OCI-LY7 (cell line): ENCODE data around the gene AMBP. TPM values are rescaled to one million over a fixed set of nuclear protein-coding genes. Genes with fewer than 3 reads are reported as not detected.
"Not testable (repeated sequence)": the region's sequence is repeated elsewhere in the genome, so short reads cannot be mapped to it uniquely, and the experiment has no call there.

Source experiments
- BruUV-seq: library from RNA; stranded (reverse); fragments of 400-500 nt; replicated peaks from 2 replicates; lab custom pipeline; 2021; lab: Mats Ljungman, UMichigan
- CTCF ChIA-PET: fragments of 300-600 bp; sonication (Branson Sonifier 250); formaldehyde crosslinking; loops from one replicate; lab custom pipeline; 2022; ENCODE audit warnings: antibody characterized with exemption; ENCODE audit not compliant: unreplicated experiment; lab: Charles Lee
- POLR2A ChIA-PET: fragments of 300-600 bp; sonication (Branson Sonifier 250); formaldehyde crosslinking; loops from one replicate; lab custom pipeline; 2022; ENCODE audit warnings: antibody characterized with exemption; lab: Charles Lee
- DNase-seq: peaks from one replicate; pipeline ENCODE4 v3.0.0-alpha.2; 2015; ENCODE audit warnings: low spot score
- H2AFZ ChIP-seq: fragments of 200-600 bp; sonication (generic), shearing (Covaris generic); 2 replicates; pipeline ENCODE4 v1.6.1; 2014; ENCODE audit warnings: mild to moderate bottlenecking, antibody characterized with exemption, low read length, moderate library complexity
- H3K27ac ChIP-seq: fragments of 200-600 bp; sonication (generic); 2 replicates; pipeline ENCODE4 v1.5.1; 2014; ENCODE audit warnings: mixed run types, low read depth, mild to moderate bottlenecking, moderate library complexity, low read length, inconsistent platforms; ENCODE audit not compliant: poor library complexity, severe bottlenecking
- H3K36me3 ChIP-seq: fragments of 200-600 bp; sonication (generic); 2 replicates; pipeline ENCODE4 v1.6.1; 2014; ENCODE audit warnings: mild to moderate bottlenecking, antibody characterized with exemption, low read length, moderate library complexity, mixed read lengths; ENCODE audit not compliant: insufficient read depth
- H3K4me1 ChIP-seq: fragments of 200-600 bp; sonication (generic); 2 replicates; pipeline ENCODE4 v1.5.1; 2014; ENCODE audit warnings: mild to moderate bottlenecking, low read length; ENCODE audit not compliant: insufficient read depth, poor library complexity, severe bottlenecking
- H3K4me2 ChIP-seq: fragments of 200-600 bp; sonication (generic); 2 replicates; pipeline ENCODE4 v1.6.1; 2014; ENCODE audit warnings: mild to moderate bottlenecking, low read length
- H3K4me3 ChIP-seq: fragments of 200-600 bp; sonication (generic); 2 replicates; pipeline ENCODE4 v1.5.1; 2014; ENCODE audit warnings: mild to moderate bottlenecking, low read depth, low read length; ENCODE audit not compliant: poor library complexity, severe bottlenecking
- H3K79me2 ChIP-seq: fragments of 200-600 bp; sonication (generic); 2 replicates; pipeline ENCODE4 v1.6.1; 2016; ENCODE audit warnings: low read depth, mild to moderate bottlenecking, low read length, moderate library complexity, mixed read lengths; ENCODE audit not compliant: insufficient read depth
- H3K9me2 ChIP-seq: fragments of 200-600 bp; sonication (generic); 2 replicates; pipeline ENCODE4 v1.6.1; 2016; ENCODE audit warnings: mild to moderate bottlenecking, low read length, mixed read lengths; ENCODE audit not compliant: insufficient read depth
- H3K9me3 ChIP-seq: fragments of 200-600 bp; sonication (generic); 2 replicates; pipeline ENCODE4 v1.6.1; 2014; ENCODE audit warnings: mild to moderate bottlenecking, mixed run types, low read length, mixed read lengths
- H4K20me1 ChIP-seq: fragments of 200-600 bp; sonication (generic); 2 replicates; pipeline ENCODE4 v1.6.1; 2014; ENCODE audit warnings: mild to moderate bottlenecking, antibody characterized with exemption, low read length, moderate library complexity, mixed read lengths; ENCODE audit not compliant: insufficient read depth
- CTCF ChIP-seq: fragments of 200-600 bp; sonication (generic); conservative IDR thresholded peaks from 2 replicates; pipeline ENCODE4 v1.5.1; 2014; ENCODE audit warnings: mild to moderate bottlenecking, antibody characterized with exemption, low read length, moderate library complexity, mixed read lengths
- EZH2phosphoT487 ChIP-seq: fragments of 200-600 bp; sonication (generic); IDR thresholded peaks from 2 replicates; pipeline ENCODE4 v1.6.1; 2018; ENCODE audit warnings: low read depth, borderline replicate concordance, mild to moderate bottlenecking, mixed run types, antibody characterized with exemption, low read length, moderate library complexity, mixed read lengths
- intact Hi-C: fragments of 100-400 bp; cut with micrococcal nuclease; formaldehyde crosslinking; loops from one replicate; pipeline ENCODE4 v1.10.0; 2022; ENCODE audit not compliant: unreplicated experiment
- total RNA-seq, 2 experiments: library from RNA; depleted of rRNA in 1 of 2; stranded (reverse); fragments of >200 nt in 1 of 2; shearing (Covaris generic) in 1 of 2; gene quantifications; 2 replicates each; pipeline ENCODE4 v1.2.3, GENCODE V29; 2014 to 2022

The AMBP gene
- total RNA-seq, 2 experiments from 2014 or later, result not detected

GRCh38 chr9:114047717-114048116 lies 30.4 kb downstream of the AMBP start:
- Histone ChIP-seq H4K20me1 (no peaks in the 10 kb centered on the region), H3K4me1 (no peaks in the 10 kb centered on the region), H3K4me3 (no peak overlapping the region), H2AFZ (no peak overlapping the region), H3K27ac (no peak overlapping the region), H3K9me2 (no peaks in the 10 kb centered on the region), H3K4me2 (no peak overlapping the region), H3K79me2 (no peaks in the 10 kb centered on the region), H3K36me3 (no peaks in the 10 kb centered on the region), H3K9me3 (no peaks in the 10 kb centered on the region)
- peak; percentile 15 for DNase-seq
- intact Hi-C loops, result no loop called here
- no TSS peak for BruUV-seq
- TF ChIP-seq CTCF (peak; percentile 64), EZH2phosphoT487 (no peak)
- POLR2A ChIA-PET, result no interaction called here
- CTCF ChIA-PET, result no interaction called here

- Histone ChIP-seq H3K36me3 (no peaks in the 10 kb centered on the region), H3K27ac (no peak overlapping the region), H3K4me1 (no peaks in the 10 kb centered on the region), H3K4me2 (no peak overlapping the region), H3K79me2 (no peaks in the 10 kb centered on the region), H3K9me2 (no peaks in the 10 kb centered on the region), H4K20me1 (no peaks in the 10 kb centered on the region), H2AFZ (no peak overlapping the region), H3K9me3 (no peaks in the 10 kb centered on the region), H3K4me3 (no peak overlapping the region)
- BruUV-seq, result no TSS peak
- POLR2A ChIA-PET, result interaction anchor here (1.0 kb wide), 1 partner anchor 19 kb away, joined by 3 read pairs; no protein-coding TSS in a partner anchor
- TF ChIP-seq EZH2phosphoT487 (no peak), CTCF (no peak)
- no peak for DNase-seq
- intact Hi-C loops, result no loop called here
- CTCF ChIA-PET, result no interaction called here
Measured at GRCh38 chr9:114046875-114047274, 31.2 kb downstream of the AMBP start.

DNA sequence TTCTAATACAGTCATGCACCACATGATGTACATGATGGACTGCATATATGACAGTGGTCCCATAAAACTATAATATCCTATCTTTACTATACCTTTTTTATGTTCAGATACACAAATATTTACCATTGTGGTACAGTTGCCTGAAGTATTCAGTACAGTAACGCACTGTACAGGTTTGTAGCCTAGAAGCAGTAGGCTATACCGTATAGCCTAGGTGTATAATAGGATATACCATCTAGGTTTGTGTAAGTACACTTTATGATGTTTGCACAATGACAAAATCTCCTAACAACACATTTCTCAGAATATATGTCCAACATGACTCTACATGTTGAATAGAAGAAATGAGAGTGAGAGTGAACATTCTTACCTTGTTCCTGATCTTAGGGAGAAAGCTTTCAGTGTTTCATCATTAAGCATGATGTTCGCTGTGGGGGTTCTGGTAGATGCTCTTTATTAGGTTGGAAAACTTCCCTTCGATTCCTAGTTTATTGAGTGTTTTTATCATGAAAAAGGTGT lies 31.8 kb downstream of the AMBP start:
- CTCF ChIA-PET, result no interaction called here
- POLR2A ChIA-PET, result interaction anchor here (1.0 kb wide), 1 partner anchor 18 kb away, joined by 3 read pairs; no protein-coding TSS in a partner anchor
- DNase-seq, result no peak
- H2AFZ ChIP-seq, result no peak overlapping the region
- H3K9me2 ChIP-seq, result no peaks in the 10 kb centered on the region
- H3K4me1 ChIP-seq, result no peaks in the 10 kb centered on the region
- no peaks in the 10 kb centered on the region for H3K9me3 ChIP-seq
- no peaks in the 10 kb centered on the region for H3K36me3 ChIP-seq
- H3K27ac ChIP-seq, result no peak overlapping the region
- BruUV-seq, result no TSS peak
- no peak overlapping the region for H3K4me2 ChIP-seq
- H3K4me3 ChIP-seq, result no peak overlapping the region
- no peaks in the 10 kb centered on the region for H4K20me1 ChIP-seq
- intact Hi-C loops, result no loop called here
- no peaks in the 10 kb centered on the region for H3K79me2 ChIP-seq
- TF ChIP-seq CTCF (no peak), EZH2phosphoT487 (no peak)

DNA sequence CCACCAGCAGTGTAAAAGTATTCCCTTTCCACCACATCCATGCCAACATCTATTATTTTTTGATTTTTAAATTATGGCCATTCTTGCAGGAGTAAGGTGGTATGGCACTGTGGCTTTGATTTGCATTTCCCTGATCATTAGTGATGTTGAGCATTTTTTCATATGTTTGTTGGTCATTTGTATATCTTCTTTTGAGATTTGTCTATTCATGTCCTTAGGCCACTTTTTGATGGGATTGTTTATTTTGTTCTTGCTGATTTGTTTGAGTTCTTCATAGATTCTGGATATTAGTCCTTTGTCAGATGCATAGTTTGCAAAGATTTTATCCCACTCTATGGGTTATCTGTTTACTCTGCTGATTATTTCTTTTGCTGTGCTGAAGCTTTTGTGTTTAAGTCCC lies 34.4 kb downstream of the AMBP start:
- H3K36me3 ChIP-seq, H3K27ac ChIP-seq, H3K79me2 ChIP-seq, H4K20me1 ChIP-seq, H2AFZ ChIP-seq, BruUV-seq, CTCF ChIA-PET, H3K4me1 ChIP-seq, H3K4me2 ChIP-seq, H3K9me3 ChIP-seq, POLR2A ChIA-PET, H3K4me3 ChIP-seq, intact Hi-C loops, H3K9me2 ChIP-seq, DNase-seq: not testable (repeated sequence)
